HepG2 (cell line): ENCODE results near the gene CMTM5. TPM values are rescaled to one million over a fixed set of nuclear protein-coding genes. Genes with fewer than 3 reads are reported as not detected.

Experiments
- ELF3 ChIP-seq: IDR thresholded peaks from 2 replicates; pipeline ENCODE4 v1.6.1; 2016; ENCODE audit warnings: missing genetic modification reagents, missing compliant biosample characterization
- HOXA3 ChIP-seq: sonication (generic); formaldehyde crosslinking; IDR thresholded peaks from 2 replicates; pipeline ENCODE4 v1.5.0; 2020; ENCODE audit warnings: missing genetic modification reagents
- HOXA5 ChIP-seq: sonication (generic); formaldehyde crosslinking; IDR thresholded peaks from 2 replicates; pipeline ENCODE4 v1.4.0; 2020; ENCODE audit warnings: missing genetic modification reagents
- IKZF1 ChIP-seq: fragments of 450-650 bp; IDR thresholded peaks from 2 replicates; pipeline ENCODE4 v1.7.1; 2016
- NFYC ChIP-seq: IDR thresholded peaks from 2 replicates; pipeline ENCODE4 v1.6.1; 2016; ENCODE audit warnings: missing genetic modification reagents, missing compliant biosample characterization
- RBFOX2 ChIP-seq: fragments of 200-400 bp; formaldehyde crosslinking; IDR thresholded peaks from 2 replicates; pipeline ENCODE4 v1.6.1; 2017; ENCODE audit warnings: low read depth, mild to moderate bottlenecking, low read length
- REPIN1 ChIP-seq: sonication (generic); formaldehyde crosslinking; IDR thresholded peaks from 2 replicates; pipeline ENCODE4 v1.8.0; 2022; ENCODE audit warnings: missing genetic modification reagents, low read depth, mild to moderate bottlenecking, borderline replicate concordance
- SP2 ChIP-seq: sonication (generic); formaldehyde crosslinking; IDR thresholded peaks from 2 replicates; pipeline ENCODE4 v1.5.1; 2020; ENCODE audit warnings: mild to moderate bottlenecking, missing genetic modification reagents
- SRY ChIP-seq: sonication (generic); formaldehyde crosslinking; IDR thresholded peaks from 2 replicates; pipeline ENCODE4 v1.8.0; 2022; ENCODE audit warnings: mild to moderate bottlenecking, missing genetic modification reagents
- THYN1 ChIP-seq: sonication (generic); formaldehyde crosslinking; IDR thresholded peaks from 2 replicates; pipeline ENCODE4 v1.8.1; 2023; ENCODE audit warnings: low read depth, mild to moderate bottlenecking, moderate library complexity, missing genetic modification reagents, borderline replicate concordance
- ZNF253 ChIP-seq: sonication (generic); formaldehyde crosslinking; IDR thresholded peaks from 2 replicates; pipeline ENCODE4 v1.8.0; 2022; ENCODE audit warnings: mild to moderate bottlenecking, missing genetic modification reagents, borderline replicate concordance
- ZNF260 ChIP-seq: sonication (generic); formaldehyde crosslinking; IDR thresholded peaks from 2 replicates; pipeline ENCODE4 v1.4.0; 2020; ENCODE audit warnings: missing genetic modification reagents, low read depth, mild to moderate bottlenecking, borderline replicate concordance
- ZNF296 ChIP-seq: sonication (generic); formaldehyde crosslinking; conservative IDR thresholded peaks from 2 replicates; pipeline ENCODE4 v1.5.0; 2020; ENCODE audit warnings: mild to moderate bottlenecking, missing genetic modification reagents
- polyA plus RNA-seq, 8 experiments: library from polyadenylated mRNA; depleted of rRNA in 3 of 8; stranded (reverse) in 7 of 8; unstranded in 1 of 8; fragments of >200 nt; fragmentation: Illumina TruSeq in 4 of 8; extraction: Trizol in 4 of 8; gene quantifications; 2 replicates each; pipeline versions ENCODE4 v1.2.1 to v1.2.3, GENCODE V29; 2011 to 2016; ENCODE audit warnings: low read depth in 4 of 8, missing spikeins in 1 of 8, mixed read lengths in 1 of 8; ENCODE audit not compliant: insufficient read depth in 1 of 8
- total RNA-seq, 5 experiments: library from RNA; depleted of rRNA; stranded (reverse); fragments of >200 nt; fragmentation: Illumina TruSeq; extraction: Trizol; gene quantifications; 2 replicates each; pipeline ENCODE4 v1.2.3, GENCODE V29; 2016; ENCODE audit warnings: low read depth in 1 of 5
- TF ChIP-seq, protein P1 (sequence below): sonication (generic); formaldehyde crosslinking; IDR thresholded peaks from 2 replicates; pipeline ENCODE4 v1.5.1; 2020; ENCODE audit warnings: missing genetic modification reagents, mild to moderate bottlenecking, borderline replicate concordance
- TF ChIP-seq, protein P2 (sequence below): sonication (generic); formaldehyde crosslinking; IDR thresholded peaks from 2 replicates; pipeline ENCODE4 v1.5.1; 2020; ENCODE audit warnings: mild to moderate bottlenecking, moderate library complexity, missing genetic modification reagents
- TF ChIP-seq, protein P3 (sequence below): sonication (generic); formaldehyde crosslinking; IDR thresholded peaks from 2 replicates; pipeline ENCODE4 v1.5.0; 2020; ENCODE audit warnings: mild to moderate bottlenecking, missing genetic modification reagents, borderline replicate concordance

Gene CMTM5
- total and polyA plus RNA-seq, 2 of the 13 experiments (the other 11 are each of a cell fraction or from before 2014, with no cell fraction given): not detected

DNA sequence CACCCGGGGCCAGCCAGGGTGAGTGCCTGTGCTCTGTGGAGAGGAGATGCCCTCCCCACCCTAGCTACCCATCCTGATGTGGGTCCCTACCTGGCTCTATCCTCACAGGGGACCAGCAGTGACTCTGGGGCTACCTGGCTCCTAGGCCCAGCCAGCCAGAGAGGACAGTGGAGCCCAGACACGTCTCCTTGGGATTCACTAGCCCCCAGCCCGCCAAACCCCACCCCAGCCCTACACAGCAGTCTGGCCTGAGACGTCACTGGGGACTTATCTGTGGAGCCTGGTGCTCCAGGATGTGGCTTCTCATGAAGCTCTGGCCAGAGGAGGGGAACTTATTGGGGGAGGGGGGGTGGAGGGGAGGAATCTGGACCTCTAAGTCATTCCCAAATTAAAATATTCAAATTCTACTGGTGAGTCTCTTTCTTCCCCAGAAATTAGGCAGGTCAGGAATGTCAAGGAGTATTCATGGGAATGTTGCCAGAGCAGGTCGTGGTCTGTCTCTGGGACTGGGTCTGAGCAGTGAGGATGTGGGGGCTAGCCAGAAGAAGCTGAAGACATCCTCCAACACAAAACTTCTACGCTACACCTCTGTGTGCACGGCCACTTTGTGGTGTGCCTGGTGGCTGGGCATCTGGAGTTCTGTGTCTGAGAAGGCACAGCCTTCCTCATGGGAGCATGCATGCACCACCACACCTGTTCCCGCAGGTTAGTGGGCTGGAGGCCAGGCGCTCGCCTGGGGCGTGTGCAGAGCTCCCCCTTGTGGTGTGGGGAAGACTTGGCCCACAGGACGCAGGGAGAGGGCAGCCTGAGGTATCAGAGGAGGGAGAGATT is 2.7 kb downstream of the CMTM5 start (continued):
- TF ChIP-seq, protein P1, sequence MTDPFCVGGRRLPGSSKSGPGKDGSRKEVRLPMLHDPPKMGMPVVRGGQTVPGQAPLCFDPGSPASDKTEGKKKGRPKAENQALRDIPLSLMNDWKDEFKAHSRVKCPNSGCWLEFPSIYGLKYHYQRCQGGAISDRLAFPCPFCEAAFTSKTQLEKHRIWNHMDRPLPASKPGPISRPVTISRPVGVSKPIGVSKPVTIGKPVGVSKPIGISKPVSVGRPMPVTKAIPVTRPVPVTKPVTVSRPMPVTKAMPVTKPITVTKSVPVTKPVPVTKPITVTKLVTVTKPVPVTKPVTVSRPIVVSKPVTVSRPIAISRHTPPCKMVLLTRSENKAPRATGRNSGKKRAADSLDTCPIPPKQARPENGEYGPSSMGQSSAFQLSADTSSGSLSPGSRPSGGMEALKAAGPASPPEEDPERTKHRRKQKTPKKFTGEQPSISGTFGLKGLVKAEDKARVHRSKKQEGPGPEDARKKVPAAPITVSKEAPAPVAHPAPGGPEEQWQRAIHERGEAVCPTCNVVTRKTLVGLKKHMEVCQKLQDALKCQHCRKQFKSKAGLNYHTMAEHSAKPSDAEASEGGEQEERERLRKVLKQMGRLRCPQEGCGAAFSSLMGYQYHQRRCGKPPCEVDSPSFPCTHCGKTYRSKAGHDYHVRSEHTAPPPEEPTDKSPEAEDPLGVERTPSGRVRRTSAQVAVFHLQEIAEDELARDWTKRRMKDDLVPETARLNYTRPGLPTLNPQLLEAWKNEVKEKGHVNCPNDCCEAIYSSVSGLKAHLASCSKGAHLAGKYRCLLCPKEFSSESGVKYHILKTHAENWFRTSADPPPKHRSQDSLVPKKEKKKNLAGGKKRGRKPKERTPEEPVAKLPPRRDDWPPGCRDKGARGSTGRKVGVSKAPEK: no peak
- TF ChIP-seq REPIN1: peak; percentile 72; the same call in 1 of the 2 replicates
- TF ChIP-seq, protein P2, sequence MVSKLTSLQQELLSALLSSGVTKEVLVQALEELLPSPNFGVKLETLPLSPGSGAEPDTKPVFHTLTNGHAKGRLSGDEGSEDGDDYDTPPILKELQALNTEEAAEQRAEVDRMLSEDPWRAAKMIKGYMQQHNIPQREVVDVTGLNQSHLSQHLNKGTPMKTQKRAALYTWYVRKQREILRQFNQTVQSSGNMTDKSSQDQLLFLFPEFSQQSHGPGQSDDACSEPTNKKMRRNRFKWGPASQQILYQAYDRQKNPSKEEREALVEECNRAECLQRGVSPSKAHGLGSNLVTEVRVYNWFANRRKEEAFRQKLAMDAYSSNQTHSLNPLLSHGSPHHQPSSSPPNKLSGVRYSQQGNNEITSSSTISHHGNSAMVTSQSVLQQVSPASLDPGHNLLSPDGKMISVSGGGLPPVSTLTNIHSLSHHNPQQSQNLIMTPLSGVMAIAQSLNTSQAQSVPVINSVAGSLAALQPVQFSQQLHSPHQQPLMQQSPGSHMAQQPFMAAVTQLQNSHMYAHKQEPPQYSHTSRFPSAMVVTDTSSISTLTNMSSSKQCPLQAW (CRISPR knock-in tag): peak; percentile 44; the same call in 1 of the 2 replicates
- TF ChIP-seq SP2 (CRISPR knock-in tag): no peak
- 0 out of 2 replicates have a peak, but pooled peaks have one; percentile 49 for TF ChIP-seq ZNF296 (CRISPR knock-in tag)
- TF ChIP-seq, protein P3, sequence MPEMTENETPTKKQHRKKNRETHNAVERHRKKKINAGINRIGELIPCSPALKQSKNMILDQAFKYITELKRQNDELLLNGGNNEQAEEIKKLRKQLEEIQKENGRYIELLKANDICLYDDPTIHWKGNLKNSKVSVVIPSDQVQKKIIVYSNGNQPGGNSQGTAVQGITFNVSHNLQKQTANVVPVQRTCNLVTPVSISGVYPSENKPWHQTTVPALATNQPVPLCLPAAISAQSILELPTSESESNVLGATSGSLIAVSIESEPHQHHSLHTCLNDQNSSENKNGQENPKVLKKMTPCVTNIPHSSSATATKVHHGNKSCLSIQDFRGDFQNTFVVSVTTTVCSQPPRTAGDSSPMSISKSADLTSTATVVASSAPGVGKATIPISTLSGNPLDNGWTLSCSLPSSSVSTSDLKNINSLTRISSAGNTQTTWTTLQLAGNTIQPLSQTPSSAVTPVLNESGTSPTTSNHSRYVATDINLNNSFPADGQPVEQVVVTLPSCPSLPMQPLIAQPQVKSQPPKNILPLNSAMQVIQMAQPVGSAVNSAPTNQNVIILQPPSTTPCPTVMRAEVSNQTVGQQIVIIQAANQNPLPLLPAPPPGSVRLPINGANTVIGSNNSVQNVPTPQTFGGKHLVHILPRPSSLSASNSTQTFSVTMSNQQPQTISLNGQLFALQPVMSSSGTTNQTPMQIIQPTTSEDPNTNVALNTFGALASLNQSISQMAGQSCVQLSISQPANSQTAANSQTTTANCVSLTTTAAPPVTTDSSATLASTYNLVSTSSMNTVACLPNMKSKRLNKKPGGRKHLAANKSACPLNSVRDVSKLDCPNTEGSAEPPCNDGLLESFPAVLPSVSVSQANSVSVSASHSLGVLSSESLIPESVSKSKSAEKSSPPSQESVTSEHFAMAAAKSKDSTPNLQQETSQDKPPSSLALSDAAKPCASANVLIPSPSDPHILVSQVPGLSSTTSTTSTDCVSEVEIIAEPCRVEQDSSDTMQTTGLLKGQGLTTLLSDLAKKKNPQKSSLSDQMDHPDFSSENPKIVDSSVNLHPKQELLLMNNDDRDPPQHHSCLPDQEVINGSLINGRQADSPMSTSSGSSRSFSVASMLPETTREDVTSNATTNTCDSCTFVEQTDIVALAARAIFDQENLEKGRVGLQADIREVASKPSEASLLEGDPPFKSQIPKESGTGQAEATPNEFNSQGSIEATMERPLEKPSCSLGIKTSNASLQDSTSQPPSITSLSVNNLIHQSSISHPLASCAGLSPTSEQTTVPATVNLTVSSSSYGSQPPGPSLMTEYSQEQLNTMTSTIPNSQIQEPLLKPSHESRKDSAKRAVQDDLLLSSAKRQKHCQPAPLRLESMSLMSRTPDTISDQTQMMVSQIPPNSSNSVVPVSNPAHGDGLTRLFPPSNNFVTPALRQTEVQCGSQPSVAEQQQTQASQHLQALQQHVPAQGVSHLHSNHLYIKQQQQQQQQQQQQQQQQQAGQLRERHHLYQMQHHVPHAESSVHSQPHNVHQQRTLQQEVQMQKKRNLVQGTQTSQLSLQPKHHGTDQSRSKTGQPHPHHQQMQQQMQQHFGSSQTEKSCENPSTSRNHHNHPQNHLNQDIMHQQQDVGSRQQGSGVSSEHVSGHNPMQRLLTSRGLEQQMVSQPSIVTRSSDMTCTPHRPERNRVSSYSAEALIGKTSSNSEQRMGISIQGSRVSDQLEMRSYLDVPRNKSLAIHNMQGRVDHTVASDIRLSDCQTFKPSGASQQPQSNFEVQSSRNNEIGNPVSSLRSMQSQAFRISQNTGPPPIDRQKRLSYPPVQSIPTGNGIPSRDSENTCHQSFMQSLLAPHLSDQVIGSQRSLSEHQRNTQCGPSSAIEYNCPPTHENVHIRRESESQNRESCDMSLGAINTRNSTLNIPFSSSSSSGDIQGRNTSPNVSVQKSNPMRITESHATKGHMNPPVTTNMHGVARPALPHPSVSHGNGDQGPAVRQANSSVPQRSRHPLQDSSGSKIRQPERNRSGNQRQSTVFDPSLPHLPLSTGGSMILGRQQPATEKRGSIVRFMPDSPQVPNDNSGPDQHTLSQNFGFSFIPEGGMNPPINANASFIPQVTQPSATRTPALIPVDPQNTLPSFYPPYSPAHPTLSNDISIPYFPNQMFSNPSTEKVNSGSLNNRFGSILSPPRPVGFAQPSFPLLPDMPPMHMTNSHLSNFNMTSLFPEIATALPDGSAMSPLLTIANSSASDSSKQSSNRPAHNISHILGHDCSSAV (CRISPR knock-in tag): no peak
- no peak for TF ChIP-seq RBFOX2
- no peak for TF ChIP-seq ZNF260 (CRISPR knock-in tag)
- TF ChIP-seq NFYC (CRISPR knock-in tag): peak; percentile 20; the same call in 1 of the 2 replicates
- no peak for TF ChIP-seq ZNF253
- peak; percentile 59; the same call in 1 of the 2 replicates for TF ChIP-seq ELF3
- TF ChIP-seq SRY (CRISPR knock-in tag): peak; percentile 53; the same call in 1 of the 2 replicates
- TF ChIP-seq THYN1 (CRISPR knock-in tag): no peak
- 0 out of 2 replicates have a peak, but pooled peaks have one; percentile 24 for TF ChIP-seq HOXA5 (CRISPR knock-in tag)
- peak; percentile 55; the same call in 1 of the 2 replicates for TF ChIP-seq HOXA3 (CRISPR knock-in tag)
- no peak for TF ChIP-seq IKZF1
